Measurements from ENCODE around the gene TCEANC2. TPM values are rescaled to one million over a fixed set of nuclear protein-coding genes. Genes with fewer than 3 reads are reported as not detected.

Gene TCEANC2
- total RNA-seq, 4 donors from 2014 or later = 1.9 to 4.3 (median 3.2) TPM

GRCh38 chr1:54137534-54138061, 84.2 kb downstream of the TCEANC2 start:
- DNase-seq = no peak
- Histone ChIP-seq H3K36me3 (no peaks in the 10 kb centered on the region), H3K27ac (no peak overlapping the region), H3K9me3 (no peaks in the 10 kb centered on the region), H3K4me3 (no peak overlapping the region), H3K4me1 (no peaks in the 10 kb centered on the region), H3K27me3 (no peaks in the 10 kb centered on the region)
- WGBS, 2 donors = 47 to 67% methylated on average over 4 to 6 of the region's 10 CpGs
- intact Hi-C loops (cut with DNase I) = no loop called here
- no peak for TF ChIP-seq POLR2A (IDR thresholded peaks at IDR 0.05)
- TF ChIP-seq, protein P1, sequence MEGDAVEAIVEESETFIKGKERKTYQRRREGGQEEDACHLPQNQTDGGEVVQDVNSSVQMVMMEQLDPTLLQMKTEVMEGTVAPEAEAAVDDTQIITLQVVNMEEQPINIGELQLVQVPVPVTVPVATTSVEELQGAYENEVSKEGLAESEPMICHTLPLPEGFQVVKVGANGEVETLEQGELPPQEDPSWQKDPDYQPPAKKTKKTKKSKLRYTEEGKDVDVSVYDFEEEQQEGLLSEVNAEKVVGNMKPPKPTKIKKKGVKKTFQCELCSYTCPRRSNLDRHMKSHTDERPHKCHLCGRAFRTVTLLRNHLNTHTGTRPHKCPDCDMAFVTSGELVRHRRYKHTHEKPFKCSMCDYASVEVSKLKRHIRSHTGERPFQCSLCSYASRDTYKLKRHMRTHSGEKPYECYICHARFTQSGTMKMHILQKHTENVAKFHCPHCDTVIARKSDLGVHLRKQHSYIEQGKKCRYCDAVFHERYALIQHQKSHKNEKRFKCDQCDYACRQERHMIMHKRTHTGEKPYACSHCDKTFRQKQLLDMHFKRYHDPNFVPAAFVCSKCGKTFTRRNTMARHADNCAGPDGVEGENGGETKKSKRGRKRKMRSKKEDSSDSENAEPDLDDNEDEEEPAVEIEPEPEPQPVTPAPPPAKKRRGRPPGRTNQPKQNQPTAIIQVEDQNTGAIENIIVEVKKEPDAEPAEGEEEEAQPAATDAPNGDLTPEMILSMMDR (IDR thresholded peaks at IDR 0.05) = no peak

GRCh38 chr1:54138994-54139393, 85.6 kb downstream of the TCEANC2 start:
- no peak for DNase-seq
- WGBS, 2 donors = 100% methylated on average over 1 of the region's 1 CpG
- TF ChIP-seq, protein P1 (IDR thresholded peaks at IDR 0.05) = no peak
- TF ChIP-seq POLR2A (IDR thresholded peaks at IDR 0.05) = no peak
- intact Hi-C loops (cut with DNase I) = no loop called here
- H3K27ac ChIP-seq = no peak overlapping the region
- no peaks in the 10 kb centered on the region for H3K4me1 ChIP-seq
- H3K9me3 ChIP-seq = no peaks in the 10 kb centered on the region
- no peaks in the 10 kb centered on the region for H3K36me3 ChIP-seq
- no peak overlapping the region for H3K4me3 ChIP-seq
- H3K27me3 ChIP-seq = no peaks in the 10 kb centered on the region

- no peak for DNase-seq
These were observed 86.3 kb downstream of the TCEANC2 start for GRCh38 chr1:54139711-54140110.

GRCh38 chr1:54142146-54142900, 88.9 kb downstream of the TCEANC2 start:
- Histone ChIP-seq H3K27me3 (no peaks in the 10 kb centered on the region), H3K4me3 (no peak overlapping the region), H3K36me3 (no peaks in the 10 kb centered on the region), H3K27ac (no peak overlapping the region), H3K9me3 (no peaks in the 10 kb centered on the region), H3K4me1 (no peaks in the 10 kb centered on the region)
- 58 to 66% methylated on average over 7 to 8 of the region's 9 CpGs for WGBS, 2 donors
- TF ChIP-seq, protein P1 (IDR thresholded peaks at IDR 0.05) = no peak
- no peak for DNase-seq
- intact Hi-C loops (cut with DNase I) = no loop called here

More at GRCh38 chr1:54139711-54140110, 86.3 kb downstream of the TCEANC2 start:
- H3K4me3 ChIP-seq = no peak overlapping the region
- no peaks in the 10 kb centered on the region for H3K4me1 ChIP-seq
- no peak for TF ChIP-seq POLR2A (IDR thresholded peaks at IDR 0.05)
- TF ChIP-seq, protein P1 (IDR thresholded peaks at IDR 0.05) = no peak
- WGBS, 2 donors = 91 to 92% methylated on average over 5 of the region's 12 CpGs
- no peaks in the 10 kb centered on the region for H3K27me3 ChIP-seq
- intact Hi-C loops (cut with DNase I) = no loop called here
- H3K9me3 ChIP-seq = no peaks in the 10 kb centered on the region
- no peak overlapping the region for H3K27ac ChIP-seq
- no peaks in the 10 kb centered on the region for H3K36me3 ChIP-seq

DNA sequence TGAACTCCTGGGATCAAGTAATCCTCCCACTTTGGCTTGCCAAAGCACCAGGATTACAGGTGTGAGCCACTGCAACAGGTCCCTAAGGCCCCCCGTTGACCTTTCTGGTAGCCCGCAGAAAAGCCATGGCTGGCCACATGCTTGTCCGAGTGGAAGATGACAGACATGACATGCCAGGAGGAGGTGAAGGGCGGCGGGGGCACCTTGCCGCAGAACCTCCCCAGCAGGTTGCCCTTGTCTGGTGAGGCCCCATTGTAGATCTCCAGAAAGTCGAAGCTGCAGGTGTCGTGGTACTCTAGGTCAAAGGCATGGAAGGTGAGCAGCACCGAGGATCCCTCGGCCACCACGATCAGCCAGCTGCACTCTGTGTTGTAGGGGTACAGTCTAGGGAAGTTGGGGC, 91.0 kb downstream of the TCEANC2 start:
- no peak for TF ChIP-seq POLR2A (IDR thresholded peaks at IDR 0.05)
- TF ChIP-seq, protein P1 (IDR thresholded peaks at IDR 0.05) = no peak
- H3K4me3 ChIP-seq = no peak overlapping the region
- no peaks in the 10 kb centered on the region for H3K9me3 ChIP-seq
- no peak for DNase-seq
- H3K4me1 ChIP-seq = no peaks in the 10 kb centered on the region
- 90 to 100% methylated on average over 6 to 8 of the region's 11 CpGs for WGBS, 2 donors
- no peak overlapping the region for H3K27ac ChIP-seq
- no peaks in the 10 kb centered on the region for H3K36me3 ChIP-seq
- intact Hi-C loops (cut with DNase I) = no loop called here
- no peaks in the 10 kb centered on the region for H3K27me3 ChIP-seq

All from esophagus squamous epithelium (tissue), 5 donors.